Upper lobe of right lung (tissue), 1 donor: ENCODE measurements around the gene SCP2D1. TPM values are rescaled to one million over a fixed set of nuclear protein-coding genes. Genes with fewer than 3 reads are reported as not detected.

Experiments used
- ATAC-seq: fragments of 200-7000 bp; cut with Tn5 transposase; one replicate; pipeline ENCODE4 v1.9.1; 2020; ENCODE audit warnings: mild to moderate bottlenecking, moderate library complexity
- DNase-seq: peaks from one replicate; pipeline ENCODE4 v3.0.0-alpha.2; 2020
- H3K27ac ChIP-seq: fragments of 200-600 bp; one replicate; pipeline ENCODE4 v1.8.0; 2022
- H3K27me3 ChIP-seq: fragments of 200-600 bp; one replicate; pipeline ENCODE4 v1.8.0; 2022; ENCODE audit warnings: mild to moderate bottlenecking
- H3K36me3 ChIP-seq: fragments of 200-600 bp; one replicate; pipeline ENCODE4 v1.8.0; 2022
- H3K4me1 ChIP-seq: fragments of 200-600 bp; one replicate; pipeline ENCODE4 v1.8.0; 2022
- H3K4me3 ChIP-seq: fragments of 200-600 bp; one replicate; pipeline ENCODE4 v1.8.0; 2022; ENCODE audit warnings: mild to moderate bottlenecking
- H3K9me3 ChIP-seq: fragments of 200-600 bp; one replicate; pipeline ENCODE4 v1.8.0; 2022
- CTCF ChIP-seq: fragments of 200-600 bp; IDR thresholded peaks from one replicate; pipeline ENCODE4 v1.8.0; 2022; ENCODE audit warnings: antibody characterized with exemption
- intact Hi-C: fragments of 100-400 bp; cut with DNase I; formaldehyde crosslinking; loops from one replicate; pipeline ENCODE4 v1.11.0; 2022
- long read RNA-seq: library from polyadenylated mRNA; unstranded; transcript quantifications from one replicate; pipeline ENCODE4 v2.0.0, GENCODE V29; 2021
- total RNA-seq: library from RNA; stranded (reverse); fragmentation: NEBNext Ultra II Directional; extraction: Animal tissue kit (Norgen Biotek cat#: 25700); gene quantifications from one replicate; pipeline ENCODE4 v1.2.1, GENCODE V29; 2021
- donor health status: DM: no; HTN: yes; CAD: no; lungs with severe emphysema.

Gene SCP2D1
- total RNA-seq: not detected
- long read RNA-seq: 0 reads

GRCh38 chr20:18813483-18813882 lies at the start of gene SCP2D1:
Gene SCP2D1, plus strand, starts transcription at chr20:18813783. Its CDS starts 33 bp downstream, at chr20:18813816.
- Histone ChIP-seq H3K4me3 (no peak within 1 kb of the TSS), H3K27me3 (no peaks in the 10 kb centered on the region), H3K9me3 (no peaks in the 10 kb centered on the region), H3K36me3 (no peaks in the 10 kb centered on the region), H3K4me1 (no peaks in the 10 kb centered on the region), H3K27ac (no peak within 1 kb of the TSS)
- no peak for TF ChIP-seq CTCF
- no peak for ATAC-seq
- intact Hi-C loops: no loop called here
- DNase-seq: no peak

GRCh38 chr20:18767676-18768075 lies 45.9 kb upstream of the SCP2D1 start:
- intact Hi-C loops: no loop called here
- Histone ChIP-seq H3K4me3 (no peak overlapping the region), H3K9me3 (no peaks in the 10 kb centered on the region), H3K27ac (no peak overlapping the region), H3K27me3 (no peaks in the 10 kb centered on the region), H3K36me3 (peaks cover 6% of the 10 kb centered on the region), H3K4me1 (no peaks in the 10 kb centered on the region)
- ATAC-seq (no peak), DNase-seq (no peak)
- no peak for TF ChIP-seq CTCF

- DNase-seq (no peak), ATAC-seq (no peak)
- Histone ChIP-seq H3K27ac (no peak overlapping the region), H3K27me3 (no peaks in the 10 kb centered on the region), H3K4me1 (no peaks in the 10 kb centered on the region), H3K36me3 (no peaks in the 10 kb centered on the region), H3K4me3 (no peak overlapping the region), H3K9me3 (no peaks in the 10 kb centered on the region)
- TF ChIP-seq CTCF: no peak
- intact Hi-C loops: no loop called here
These were observed 40.0 kb upstream of the SCP2D1 start for GRCh38 chr20:18773566-18773965.

- H3K4me3 ChIP-seq: no peak overlapping the region
- DNase-seq (no peak), ATAC-seq (no peak)
- H3K9me3 ChIP-seq: no peaks in the 10 kb centered on the region
- no peaks in the 10 kb centered on the region for H3K4me1 ChIP-seq
- no peak overlapping the region for H3K27ac ChIP-seq
- intact Hi-C loops: no loop called here
- H3K36me3 ChIP-seq: no peaks in the 10 kb centered on the region
- no peaks in the 10 kb centered on the region for H3K27me3 ChIP-seq
- no peak for TF ChIP-seq CTCF
These were observed 39.4 kb upstream of the SCP2D1 start for GRCh38 chr20:18774207-18774606.

- no peak for ATAC-seq
- TF ChIP-seq CTCF: no peak
- intact Hi-C loops: no loop called here
These were observed 38.0 kb upstream of the SCP2D1 start for GRCh38 chr20:18775633-18776032.

GRCh38 chr20:18778690-18779392 lies 34.7 kb upstream of the SCP2D1 start:
- no peak for ATAC-seq
- H3K4me3 ChIP-seq: no peak overlapping the region
- H3K9me3 ChIP-seq: no peaks in the 10 kb centered on the region
- TF ChIP-seq CTCF: no peak
- H3K27ac ChIP-seq: no peak overlapping the region
- no peaks in the 10 kb centered on the region for H3K27me3 ChIP-seq
- intact Hi-C loops: no loop called here
- DNase-seq: no peak
- no peaks in the 10 kb centered on the region for H3K36me3 ChIP-seq
- H3K4me1 ChIP-seq: no peaks in the 10 kb centered on the region

More at GRCh38 chr20:18775633-18776032, 38.0 kb upstream of the SCP2D1 start:
- DNase-seq: no peak
- Histone ChIP-seq H3K36me3 (no peaks in the 10 kb centered on the region), H3K27me3 (no peaks in the 10 kb centered on the region), H3K27ac (no peak overlapping the region), H3K9me3 (no peaks in the 10 kb centered on the region), H3K4me1 (no peaks in the 10 kb centered on the region), H3K4me3 (no peak overlapping the region)
